Gastrocnemius medialis (tissue), 4 donors: ENCODE data around the gene PIGB. TPM values are rescaled to one million over a fixed set of nuclear protein-coding genes. Genes with fewer than 3 reads are reported as not detected.

Experiments
- ATAC-seq, 2 donors: fragments of 150-250 bp; one replicate each; pipeline ENCODE4 v1.9.1; 2016
- DNase-seq, 2 donors: peaks; one replicate each; pipeline ENCODE4 v3.0.0-alpha.2; 2019
- H3K27ac ChIP-seq, 4 donors: fragments of 200-600 bp; sonication (generic); 1 replicate in 1 of 4; 2 replicates in 3 of 4; pipeline ENCODE4 v1.5.1; 2016 to 2018; ENCODE audit warnings: mild to moderate bottlenecking in 2 of 4, moderate library complexity in 1 of 4
- H3K27me3 ChIP-seq, 3 donors: fragments of 200-600 bp; sonication (generic) in 2 of 3; 1 replicate in 1 of 3; 2 replicates in 2 of 3; pipeline versions ENCODE4 v1.5.1 to v1.6.0; 2016 to 2019; ENCODE audit warnings: mild to moderate bottlenecking in 1 of 3, moderate library complexity in 1 of 3
- H3K36me3 ChIP-seq, 2 donors: fragments of 200-600 bp; sonication (generic) in 1 of 2; one replicate each; pipeline ENCODE4 v1.5.1; 2017 to 2018
- H3K4me1 ChIP-seq, 2 donors: fragments of 200-600 bp; sonication (generic) in 1 of 2; one replicate each; pipeline ENCODE4 v1.5.1; 2016 to 2017; ENCODE audit warnings: mild to moderate bottlenecking in 2 of 2
- H3K4me3 ChIP-seq, 4 donors: fragments of 200-600 bp; sonication (generic) in 3 of 4; 1 replicate in 1 of 4; 2 replicates in 3 of 4; pipeline ENCODE4 v1.5.1; 2016 to 2019; ENCODE audit warnings: mild to moderate bottlenecking in 2 of 4
- H3K9me3 ChIP-seq, 3 donors: fragments of 200-600 bp; sonication (generic) in 2 of 3; 1 replicate in 1 of 3; 2 replicates in 2 of 3; pipeline ENCODE4 v1.5.1; 2016 to 2019
- CTCF ChIP-seq, 5 experiments: fragments of 450-650 bp in 3 of 5; fragments of 200-600 bp in 2 of 5; sonication (generic) in 2 of 5; IDR thresholded peaks in 4 of 5; conservative IDR thresholded peaks in 1 of 5; 1 replicate in 4 of 5; 2 replicates in 1 of 5; pipeline ENCODE4 v1.5.1; 2016 to 2019; ENCODE audit warnings: antibody characterized with exemption in 5 of 5, mild to moderate bottlenecking in 3 of 5, moderate library complexity in 3 of 5
- POLR2A ChIP-seq, 2 donors: fragments of 450-650 bp; IDR thresholded peaks; one replicate each; pipeline ENCODE4 v1.6.1; 2017; ENCODE audit warnings: antibody characterized with exemption in 2 of 2, mild to moderate bottlenecking in 2 of 2, moderate library complexity in 2 of 2
- in situ Hi-C, 4 donors: fragments of 200-750 bp; cut with MboI; loops; one replicate each; pipeline versions ENCODE4 v1.15.0 to v1.8.0; 2017; ENCODE audit warnings: low sequenced_read_pairs in 4 of 4
- intact Hi-C: fragments of 100-400 bp; cut with DNase I; formaldehyde crosslinking; loops from one replicate; pipeline ENCODE4 v1.15.1; 2023; ENCODE audit warnings: low total_unique reads
- total RNA-seq, 4 donors: library from RNA; depleted of rRNA; stranded (reverse); fragments of >200 nt; gene quantifications; one replicate each; pipeline versions ENCODE4 v1.1.0 to v1.2.3, GENCODE V29; 2016

The PIGB gene
- 10 to 100 TPM in 2 of 4 donors, 1 to 10 TPM in 2; 1.2 to 22.9 (median 5.7) TPM for total RNA-seq

GRCh38 chr15:55318588-55319494, at the start of gene PIGB, which contains the start of gene PIGBOS1:
Gene PIGB (plus strand): TSS chr15:55319222. CDS start chr15:55319251, 29 bp downstream.
Gene PIGBOS1 (minus strand): TSS chr15:55319123. CDS start chr15:55317792, 1,331 bp downstream.
- peak; percentile 71 to 80 for DNase-seq
- peak within 1 kb of the TSS; percentile 87 to 99 (median 92) for H3K4me3 ChIP-seq
- no peaks in the 10 kb centered on the region for H3K36me3 ChIP-seq
- no peaks in the 10 kb centered on the region for H3K9me3 ChIP-seq
- H3K27ac ChIP-seq, result peak within 1 kb of the TSS; percentile 79 to 96 (median 88)
- H3K27me3 ChIP-seq, result no peaks in the 10 kb centered on the region
- H3K4me1 ChIP-seq, result peaks cover 17 to 25% of the 10 kb centered on the region in 2 donors
- in situ Hi-C loops (loop anchor here in 1 of 4 donors (25.0 kb wide), 1 partner anchor 93 kb away; the partner anchor contains the start of genes CCPG1 and PIERCE2), intact Hi-C loops (loop anchor here (2.0 kb wide), 1 partner anchor 90 kb away; the partner anchor contains the start of genes CCPG1 and PIERCE2)
- peak; percentile 91 to 93 for ATAC-seq
- TF ChIP-seq POLR2A (IDR thresholded peaks at IDR 0.05) (peak; percentile 13 to 47), CTCF (IDR thresholded peaks at IDR 0.05 in 4 of 5, conservative IDR thresholded peaks at IDR 0.05 in 1 of 5) (peak in 2 of 5 experiments; percentile 20 to 22)

- in situ Hi-C loops, result no loop called here
- no peak overlapping the region for H3K27ac ChIP-seq
- intact Hi-C loops, result no loop called here
Measured at GRCh38 chr15:55270291-55270690, 48.7 kb upstream of the PIGB start.

GRCh38 chr15:55276324-55276723, 42.7 kb upstream of the PIGB start:
- DNase-seq (no peak), ATAC-seq (no peak)
- TF ChIP-seq CTCF (IDR thresholded peaks at IDR 0.05 in 4 of 5, conservative IDR thresholded peaks at IDR 0.05 in 1 of 5) (no peak), POLR2A (IDR thresholded peaks at IDR 0.05) (no peak)
- Histone ChIP-seq H3K27ac (no peak overlapping the region), H3K9me3 (no peaks in the 10 kb centered on the region), H3K4me1 (no peaks in the 10 kb centered on the region), H3K4me3 (no peak overlapping the region), H3K27me3 (no peaks in the 10 kb centered on the region), H3K36me3 (no peaks in the 10 kb centered on the region)
- in situ Hi-C loops, result no loop called here
- intact Hi-C loops, result no loop called here

More at GRCh38 chr15:55270291-55270690, 48.7 kb upstream of the PIGB start:
- no peak for DNase-seq
- no peaks in the 10 kb centered on the region for H3K9me3 ChIP-seq
- no peaks in the 10 kb centered on the region for H3K36me3 ChIP-seq
- ATAC-seq, result no peak
- H3K27me3 ChIP-seq, result no peaks in the 10 kb centered on the region
- H3K4me3 ChIP-seq, result no peak overlapping the region
- H3K4me1 ChIP-seq, result no peaks in the 10 kb centered on the region
- TF ChIP-seq POLR2A (IDR thresholded peaks at IDR 0.05) (no peak), CTCF (IDR thresholded peaks at IDR 0.05 in 4 of 5, conservative IDR thresholded peaks at IDR 0.05 in 1 of 5) (no peak)

GRCh38 chr15:55277116-55277564, 41.9 kb upstream of the PIGB start:
- no peak for TF ChIP-seq POLR2A (IDR thresholded peaks at IDR 0.05)
- no peak for TF ChIP-seq CTCF (IDR thresholded peaks at IDR 0.05 in 4 of 5, conservative IDR thresholded peaks at IDR 0.05 in 1 of 5)
- in situ Hi-C loops (no loop called here), intact Hi-C loops (no loop called here)
- ATAC-seq (no peak), DNase-seq (no peak)
- Histone ChIP-seq H3K27me3 (no peaks in the 10 kb centered on the region), H3K27ac (no peak overlapping the region), H3K4me3 (no peak overlapping the region), H3K4me1 (no peaks in the 10 kb centered on the region), H3K36me3 (no peaks in the 10 kb centered on the region), H3K9me3 (no peaks in the 10 kb centered on the region)
